HepG2 (cell line): ENCODE results near the gene SHPK. TPM values are rescaled to one million over a fixed set of nuclear protein-coding genes. Genes with fewer than 3 reads are reported as not detected.

Source experiments
- DR1 ChIP-seq: sonication (generic); formaldehyde crosslinking; IDR thresholded peaks from 2 replicates; pipeline ENCODE4 v1.8.0; 2021; ENCODE audit warnings: mild to moderate bottlenecking, missing genetic modification reagents, inconsistent platforms
- FOXK1 ChIP-seq: sonication (generic); formaldehyde crosslinking; IDR thresholded peaks from 2 replicates; pipeline ENCODE4 v1.4.0; 2020; ENCODE audit warnings: low read depth, missing genetic modification reagents, borderline replicate concordance
- KAT8 ChIP-seq: IDR thresholded peaks from 2 replicates; pipeline ENCODE4 v1.6.1; 2016; ENCODE audit warnings: missing genetic modification reagents, missing compliant biosample characterization
- NR2F1 ChIP-seq, 2 experiments: fragments of 450-650 bp in 1 of 2; formaldehyde crosslinking in 1 of 2; IDR thresholded peaks; 2 replicates each; pipeline versions ENCODE4 v1.5.0 to v1.6.1; 2016 to 2020; ENCODE audit warnings: mild to moderate bottlenecking in 1 of 2, missing compliant biosample characterization in 1 of 2, missing genetic modification reagents in 1 of 2, moderate library complexity in 1 of 2
- TBL1XR1 ChIP-seq: fragments of 150-350 bp; IDR thresholded peaks from 2 replicates; pipeline ENCODE4 v1.6.1; 2014; ENCODE audit warnings: borderline replicate concordance, low read length; ENCODE audit not compliant: partially characterized antibody
- TCF7L2 ChIP-seq: IDR thresholded peaks from 2 replicates; pipeline ENCODE4 v1.6.1; 2011; ENCODE audit warnings: mild to moderate bottlenecking, low read depth, low read length, moderate library complexity
- ZNF543 ChIP-seq: sonication (generic); formaldehyde crosslinking; IDR thresholded peaks from 2 replicates; pipeline ENCODE4 v1.4.0; 2020; ENCODE audit warnings: mild to moderate bottlenecking, missing genetic modification reagents
- polyA plus RNA-seq, 8 experiments: library from polyadenylated mRNA; depleted of rRNA in 3 of 8; stranded (reverse) in 7 of 8; unstranded in 1 of 8; fragments of >200 nt; fragmentation: Illumina TruSeq in 4 of 8; extraction: Trizol in 4 of 8; gene quantifications; 2 replicates each; pipeline versions ENCODE4 v1.2.1 to v1.2.3, GENCODE V29; 2011 to 2016; ENCODE audit warnings: low read depth in 4 of 8, missing spikeins in 1 of 8, mixed read lengths in 1 of 8; ENCODE audit not compliant: insufficient read depth in 1 of 8
- total RNA-seq, 5 experiments: library from RNA; depleted of rRNA; stranded (reverse); fragments of >200 nt; fragmentation: Illumina TruSeq; extraction: Trizol; gene quantifications; 2 replicates each; pipeline ENCODE4 v1.2.3, GENCODE V29; 2016; ENCODE audit warnings: low read depth in 1 of 5
- TF ChIP-seq, protein P1 (sequence below): sonication (generic); formaldehyde crosslinking; IDR thresholded peaks from 2 replicates; pipeline ENCODE4 v1.9.0; 2022; ENCODE audit warnings: missing genetic modification reagents, mild to moderate bottlenecking, borderline replicate concordance
- TF ChIP-seq, protein P2 (sequence below): sonication (generic); formaldehyde crosslinking; conservative IDR thresholded peaks from 2 replicates; pipeline ENCODE4 v1.8.0; 2022; ENCODE audit warnings: mild to moderate bottlenecking, moderate library complexity, missing genetic modification reagents
- TF ChIP-seq, protein P3 (sequence below): sonication (generic); formaldehyde crosslinking; IDR thresholded peaks from 2 replicates; pipeline ENCODE4 v1.8.1; 2023; ENCODE audit warnings: missing genetic modification reagents, inconsistent platforms, borderline replicate concordance
- TF ChIP-seq, protein P4 (sequence below): sonication (generic); formaldehyde crosslinking; IDR thresholded peaks from 2 replicates; pipeline ENCODE4 v1.5.0; 2020; ENCODE audit warnings: mild to moderate bottlenecking, missing genetic modification reagents, borderline replicate concordance
- TF ChIP-seq, protein P5 (sequence below): sonication (generic); formaldehyde crosslinking; IDR thresholded peaks from 2 replicates; pipeline ENCODE4 v1.5.0; 2020; ENCODE audit warnings: mild to moderate bottlenecking, missing genetic modification reagents, borderline replicate concordance

SHPK gene
- total and polyA plus RNA-seq, 2 of the 13 experiments (the other 11 are each of a cell fraction or from before 2014, with no cell fraction given) = 16.2 to 30.9 TPM

DNA sequence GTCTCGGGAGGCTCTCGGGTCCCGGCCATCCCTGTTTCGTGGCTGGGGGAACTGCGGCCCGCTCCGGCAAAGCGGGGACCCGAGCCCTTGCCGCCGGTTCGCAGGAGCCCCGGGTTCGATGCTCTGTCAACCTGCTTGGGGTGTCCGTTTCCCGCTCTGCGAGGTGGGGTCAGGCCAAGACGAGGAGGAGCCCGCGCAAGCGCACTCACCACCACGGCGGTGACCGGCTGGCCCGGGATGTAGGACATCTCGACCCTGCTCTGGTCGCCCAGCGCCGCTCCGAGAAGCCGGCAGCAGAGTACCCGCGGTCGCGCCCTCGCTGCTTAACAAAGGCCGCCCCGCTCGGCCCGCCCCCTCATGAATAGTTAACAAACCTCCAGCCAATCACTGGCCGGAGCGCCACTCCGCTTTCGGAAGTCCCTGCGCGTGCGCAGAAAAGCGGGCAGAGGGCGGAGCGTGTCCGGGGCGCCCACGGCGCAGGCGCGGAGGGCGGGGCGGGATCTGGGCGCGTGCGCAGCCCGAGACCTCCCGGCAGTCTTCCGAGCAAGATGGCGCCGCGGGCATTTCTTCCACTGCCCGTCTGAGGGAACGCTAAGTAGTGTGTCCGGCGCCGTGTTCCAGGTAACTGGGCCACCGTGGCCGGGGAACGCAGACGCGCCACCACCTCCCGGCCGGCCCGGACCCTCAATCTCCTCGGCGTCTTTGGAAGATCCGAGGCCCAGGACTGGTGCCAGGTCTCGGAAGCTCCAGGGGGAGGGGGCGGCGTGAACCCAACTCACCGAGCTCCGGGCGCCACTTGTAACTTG is 32.4 kb upstream of the SHPK start, which contains the start of the genes EMC6 and TAX1BP3 (continued):
- TF ChIP-seq, protein P1, sequence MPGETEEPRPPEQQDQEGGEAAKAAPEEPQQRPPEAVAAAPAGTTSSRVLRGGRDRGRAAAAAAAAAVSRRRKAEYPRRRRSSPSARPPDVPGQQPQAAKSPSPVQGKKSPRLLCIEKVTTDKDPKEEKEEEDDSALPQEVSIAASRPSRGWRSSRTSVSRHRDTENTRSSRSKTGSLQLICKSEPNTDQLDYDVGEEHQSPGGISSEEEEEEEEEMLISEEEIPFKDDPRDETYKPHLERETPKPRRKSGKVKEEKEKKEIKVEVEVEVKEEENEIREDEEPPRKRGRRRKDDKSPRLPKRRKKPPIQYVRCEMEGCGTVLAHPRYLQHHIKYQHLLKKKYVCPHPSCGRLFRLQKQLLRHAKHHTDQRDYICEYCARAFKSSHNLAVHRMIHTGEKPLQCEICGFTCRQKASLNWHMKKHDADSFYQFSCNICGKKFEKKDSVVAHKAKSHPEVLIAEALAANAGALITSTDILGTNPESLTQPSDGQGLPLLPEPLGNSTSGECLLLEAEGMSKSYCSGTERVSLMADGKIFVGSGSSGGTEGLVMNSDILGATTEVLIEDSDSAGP = peak; percentile 83
- TF ChIP-seq, protein P2, sequence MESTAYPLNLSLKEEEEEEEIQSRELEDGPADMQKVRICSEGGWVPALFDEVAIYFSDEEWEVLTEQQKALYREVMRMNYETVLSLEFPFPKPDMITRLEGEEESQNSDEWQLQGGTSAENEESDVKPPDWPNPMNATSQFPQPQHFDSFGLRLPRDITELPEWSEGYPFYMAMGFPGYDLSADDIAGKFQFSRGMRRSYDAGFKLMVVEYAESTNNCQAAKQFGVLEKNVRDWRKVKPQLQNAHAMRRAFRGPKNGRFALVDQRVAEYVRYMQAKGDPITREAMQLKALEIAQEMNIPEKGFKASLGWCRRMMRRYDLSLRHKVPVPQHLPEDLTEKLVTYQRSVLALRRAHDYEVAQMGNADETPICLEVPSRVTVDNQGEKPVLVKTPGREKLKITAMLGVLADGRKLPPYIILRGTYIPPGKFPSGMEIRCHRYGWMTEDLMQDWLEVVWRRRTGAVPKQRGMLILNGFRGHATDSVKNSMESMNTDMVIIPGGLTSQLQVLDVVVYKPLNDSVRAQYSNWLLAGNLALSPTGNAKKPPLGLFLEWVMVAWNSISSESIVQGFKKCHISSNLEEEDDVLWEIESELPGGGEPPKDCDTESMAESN (CRISPR knock-in tag) = peak; percentile 43
- TF ChIP-seq KAT8 (peak; percentile 76), ZNF543 (CRISPR knock-in tag) (no peak; the same call in 1 of the 2 replicates), TBL1XR1 (no peak), DR1 (peak; percentile 95), FOXK1 (0 out of 2 replicates have a peak, but pooled peaks have one; percentile 8), NR2F1 (CRISPR knock-in tag; IDR thresholded peaks at IDR 0.05) (peak in 1 of 2 experiments; percentile 28; a peak in 1 of 4 replicates), TCF7L2 (no peak)
- TF ChIP-seq, protein P3, sequence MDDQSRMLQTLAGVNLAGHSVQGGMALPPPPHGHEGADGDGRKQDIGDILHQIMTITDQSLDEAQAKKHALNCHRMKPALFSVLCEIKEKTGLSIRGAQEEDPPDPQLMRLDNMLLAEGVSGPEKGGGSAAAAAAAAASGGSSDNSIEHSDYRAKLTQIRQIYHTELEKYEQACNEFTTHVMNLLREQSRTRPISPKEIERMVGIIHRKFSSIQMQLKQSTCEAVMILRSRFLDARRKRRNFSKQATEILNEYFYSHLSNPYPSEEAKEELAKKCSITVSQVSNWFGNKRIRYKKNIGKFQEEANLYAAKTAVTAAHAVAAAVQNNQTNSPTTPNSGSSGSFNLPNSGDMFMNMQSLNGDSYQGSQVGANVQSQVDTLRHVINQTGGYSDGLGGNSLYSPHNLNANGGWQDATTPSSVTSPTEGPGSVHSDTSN (CRISPR knock-in tag) = no peak
- TF ChIP-seq, protein P4, sequence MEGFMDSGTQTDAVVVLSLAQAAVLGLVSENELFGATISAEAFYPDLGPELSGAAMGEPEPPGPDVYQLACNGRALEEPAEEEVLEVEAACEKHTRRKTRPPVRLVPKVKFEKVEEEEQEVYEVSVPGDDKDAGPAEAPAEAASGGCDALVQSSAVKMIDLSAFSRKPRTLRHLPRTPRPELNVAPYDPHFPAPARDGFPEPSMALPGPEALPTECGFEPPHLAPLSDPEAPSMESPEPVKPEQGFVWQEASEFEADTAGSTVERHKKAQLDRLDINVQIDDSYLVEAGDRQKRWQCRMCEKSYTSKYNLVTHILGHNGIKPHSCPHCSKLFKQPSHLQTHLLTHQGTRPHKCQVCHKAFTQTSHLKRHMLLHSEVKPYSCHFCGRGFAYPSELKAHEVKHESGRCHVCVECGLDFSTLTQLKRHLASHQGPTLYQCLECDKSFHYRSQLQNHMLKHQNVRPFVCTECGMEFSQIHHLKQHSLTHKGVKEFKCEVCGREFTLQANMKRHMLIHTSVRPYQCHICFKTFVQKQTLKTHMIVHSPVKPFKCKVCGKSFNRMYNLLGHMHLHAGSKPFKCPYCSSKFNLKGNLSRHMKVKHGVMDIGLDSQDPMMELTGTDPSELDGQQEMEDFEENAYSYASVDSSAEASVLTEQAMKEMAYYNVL (CRISPR knock-in tag) = peak; percentile 0; the same call in 1 of the 2 replicates
- TF ChIP-seq, protein P5, sequence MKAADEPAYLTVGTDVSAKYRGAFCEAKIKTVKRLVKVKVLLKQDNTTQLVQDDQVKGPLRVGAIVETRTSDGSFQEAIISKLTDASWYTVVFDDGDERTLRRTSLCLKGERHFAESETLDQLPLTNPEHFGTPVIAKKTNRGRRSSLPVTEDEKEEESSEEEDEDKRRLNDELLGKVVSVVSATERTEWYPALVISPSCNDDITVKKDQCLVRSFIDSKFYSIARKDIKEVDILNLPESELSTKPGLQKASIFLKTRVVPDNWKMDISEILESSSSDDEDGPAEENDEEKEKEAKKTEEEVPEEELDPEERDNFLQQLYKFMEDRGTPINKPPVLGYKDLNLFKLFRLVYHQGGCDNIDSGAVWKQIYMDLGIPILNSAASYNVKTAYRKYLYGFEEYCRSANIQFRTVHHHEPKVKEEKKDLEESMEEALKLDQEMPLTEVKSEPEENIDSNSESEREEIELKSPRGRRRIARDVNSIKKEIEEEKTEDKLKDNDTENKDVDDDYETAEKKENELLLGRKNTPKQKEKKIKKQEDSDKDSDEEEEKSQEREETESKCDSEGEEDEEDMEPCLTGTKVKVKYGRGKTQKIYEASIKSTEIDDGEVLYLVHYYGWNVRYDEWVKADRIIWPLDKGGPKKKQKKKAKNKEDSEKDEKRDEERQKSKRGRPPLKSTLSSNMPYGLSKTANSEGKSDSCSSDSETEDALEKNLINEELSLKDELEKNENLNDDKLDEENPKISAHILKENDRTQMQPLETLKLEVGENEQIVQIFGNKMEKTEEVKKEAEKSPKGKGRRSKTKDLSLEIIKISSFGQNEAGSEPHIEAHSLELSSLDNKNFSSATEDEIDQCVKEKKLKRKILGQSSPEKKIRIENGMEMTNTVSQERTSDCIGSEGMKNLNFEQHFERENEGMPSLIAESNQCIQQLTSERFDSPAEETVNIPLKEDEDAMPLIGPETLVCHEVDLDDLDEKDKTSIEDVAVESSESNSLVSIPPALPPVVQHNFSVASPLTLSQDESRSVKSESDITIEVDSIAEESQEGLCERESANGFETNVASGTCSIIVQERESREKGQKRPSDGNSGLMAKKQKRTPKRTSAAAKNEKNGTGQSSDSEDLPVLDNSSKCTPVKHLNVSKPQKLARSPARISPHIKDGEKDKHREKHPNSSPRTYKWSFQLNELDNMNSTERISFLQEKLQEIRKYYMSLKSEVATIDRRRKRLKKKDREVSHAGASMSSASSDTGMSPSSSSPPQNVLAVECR (CRISPR knock-in tag) = peak; percentile 80
